ENCODE measurements around the gene C11orf54. TPM values are rescaled to one million over a fixed set of nuclear protein-coding genes. Genes with fewer than 3 reads are reported as not detected.

Gene C11orf54
- total and polyA plus RNA-seq, 4 donors, result 60.8 to 154 (median 114) TPM

GRCh38 chr11:93717501-93717900 is 24.0 kb upstream of the C11orf54 start:
- TF ChIP-seq FOXA1 (IDR thresholded peaks at IDR 0.05), result no peak
- no peak for TF ChIP-seq CTCF (IDR thresholded peaks at IDR 0.05; ENCODE audit: low read depth, low read length, missing input control)
- no peak for TF ChIP-seq RXRA (IDR thresholded peaks at IDR 0.05)
- TF ChIP-seq EGR1 (IDR thresholded peaks at IDR 0.05; ENCODE audit: low read depth in 2 of 2), result no peak
- TF ChIP-seq REST (IDR thresholded peaks at IDR 0.05), result no peak
- no peak for TF ChIP-seq JUND (IDR thresholded peaks at IDR 0.05)
- TF ChIP-seq NR2F2 (IDR thresholded peaks at IDR 0.05), result no peak
- no peak for TF ChIP-seq SP1 (IDR thresholded peaks at IDR 0.05)
- TF ChIP-seq TAF1 (conservative IDR thresholded peaks at IDR 0.05), result no peak
- no peak for TF ChIP-seq YY1 (IDR thresholded peaks at IDR 0.05)
- TF ChIP-seq HNF4A (conservative IDR thresholded peaks at IDR 0.05), result no peak
- no peak for TF ChIP-seq HNF4G (IDR thresholded peaks at IDR 0.05)
- TF ChIP-seq ZBTB33 (IDR thresholded peaks at IDR 0.05), result no peak
- TF ChIP-seq GABPA (IDR thresholded peaks at IDR 0.05 in 1 of 2, conservative IDR thresholded peaks at IDR 0.05 in 1 of 2), result no peak
- no peak for TF ChIP-seq RAD21 (IDR thresholded peaks at IDR 0.05)
- TF ChIP-seq ATF3 (IDR thresholded peaks at IDR 0.05), result no peak
- no peak for TF ChIP-seq FOXA2 (IDR thresholded peaks at IDR 0.05)
- TF ChIP-seq MAX (IDR thresholded peaks at IDR 0.05), result no peak
- no peaks in the 10 kb centered on the region for H3K27me3 ChIP-seq (ENCODE audit: control insufficient read depth in 4 of 4, insufficient read depth in 4 of 4, low read length in 3 of 4)
- no peak overlapping the region for H3K9ac ChIP-seq (ENCODE audit: low read depth in 1 of 2, low read length in 2 of 2)
- no peaks in the 10 kb centered on the region for H3K9me3 ChIP-seq (ENCODE audit: control insufficient read depth in 4 of 4, low read length in 3 of 4)
- H3K4me1 ChIP-seq (ENCODE audit: control insufficient read depth in 4 of 4, insufficient read depth in 4 of 4, low read length in 3 of 4), result no peaks in the 10 kb centered on the region
- DNase-seq (ENCODE audit: low spot score), result no peak
- 91% methylated on average over 1 of the region's 1 CpG for WGBS
- peaks cover 2 to 12% (median 9%) of the 10 kb centered on the region in 4 donors for H3K36me3 ChIP-seq (ENCODE audit: control insufficient read depth in 4 of 4, insufficient read depth in 3 of 4, low read depth in 1 of 4, low read length in 3 of 4)
- H3K27ac ChIP-seq (ENCODE audit: low read depth in 1 of 2, low read length in 2 of 2), result no peak overlapping the region
- no peak overlapping the region for H3K4me3 ChIP-seq (ENCODE audit: low read depth in 1 of 3, low read length in 3 of 3)

All from liver (tissue), 9 donors.